ENCODE data around the gene SLC24A4.

The SLC24A4 gene

GRCh38 chr14:92475037-92475436, 152.1 kb downstream of the SLC24A4 start:
- DNase-seq (ENCODE audit: insufficient read length), result no peak
- FAIRE-seq, result no peak
- TF ChIP-seq POLR2A (IDR thresholded peaks at IDR 0.05; ENCODE audit: low read depth, low read length), result no peak

DNA sequence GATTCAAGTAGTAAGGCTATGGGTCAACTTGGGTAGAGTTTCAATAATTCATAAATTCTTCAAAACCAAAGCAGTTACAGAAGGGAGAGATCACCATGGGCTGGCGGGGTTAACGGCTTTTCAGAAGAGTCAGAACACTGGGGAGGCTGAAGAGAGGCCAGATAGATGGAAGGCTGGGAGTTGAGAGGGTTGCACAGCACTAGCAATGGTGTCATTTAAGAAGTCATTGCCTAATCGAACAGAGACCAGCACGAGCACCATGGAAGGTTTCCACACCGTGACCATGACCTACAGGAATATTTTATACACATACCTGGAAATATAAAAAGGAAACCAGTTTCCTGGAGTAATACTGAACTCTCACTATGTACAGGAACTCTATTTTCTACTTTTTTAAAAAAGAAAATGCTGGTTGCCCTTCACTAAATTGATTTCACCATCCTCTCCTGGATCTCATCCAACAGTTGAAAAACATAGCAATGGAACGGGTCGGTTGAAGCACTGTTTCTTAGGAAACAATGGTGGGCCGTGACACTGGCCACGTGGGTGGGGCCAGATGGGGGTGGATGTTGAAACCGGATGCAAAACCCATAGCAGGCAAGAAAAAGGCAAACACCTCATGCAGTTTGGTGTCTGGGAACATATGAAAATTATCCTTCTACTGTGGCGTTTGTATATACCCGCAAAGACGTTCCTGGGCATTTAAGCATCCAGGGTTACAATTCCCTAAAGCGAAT, 152.7 kb downstream of the SLC24A4 start:
- DNase-seq (ENCODE audit: insufficient read length) (no peak), FAIRE-seq (no peak)

GRCh38 chr14:92480856-92481255, 157.9 kb downstream of the SLC24A4 start:
- DNase-seq (ENCODE audit: insufficient read length) (no peak), FAIRE-seq (no peak)
- TF ChIP-seq TAF1 (IDR thresholded peaks at IDR 0.05; ENCODE audit: borderline replicate concordance, low read depth, low read length), result no peak
- TF ChIP-seq POLR2AphosphoS5 (IDR thresholded peaks at IDR 0.05; ENCODE audit: low read depth, low read length), result no peak
- no peak for TF ChIP-seq POLR2A (IDR thresholded peaks at IDR 0.05; ENCODE audit: low read depth, low read length)

More for the DNA sequence above, 152.7 kb downstream of the SLC24A4 start:
- no peak for TF ChIP-seq POLR2AphosphoS5 (IDR thresholded peaks at IDR 0.05; ENCODE audit: low read depth, low read length)
- TF ChIP-seq TAF1 (IDR thresholded peaks at IDR 0.05; ENCODE audit: borderline replicate concordance, low read depth, low read length), result no peak
- no peak for TF ChIP-seq POLR2A (IDR thresholded peaks at IDR 0.05; ENCODE audit: low read depth, low read length)

- DNase-seq (ENCODE audit: insufficient read length) (no peak), FAIRE-seq (no peak)
- TF ChIP-seq TAF1 (IDR thresholded peaks at IDR 0.05; ENCODE audit: borderline replicate concordance, low read depth, low read length), result no peak
- TF ChIP-seq POLR2A (IDR thresholded peaks at IDR 0.05; ENCODE audit: low read depth, low read length), result no peak
- no peak for TF ChIP-seq POLR2AphosphoS5 (IDR thresholded peaks at IDR 0.05; ENCODE audit: low read depth, low read length)
Measured at GRCh38 chr14:92481386-92481785, 158.4 kb downstream of the SLC24A4 start.

GRCh38 chr14:92481811-92482555, 159.0 kb downstream of the SLC24A4 start:
- TF ChIP-seq TAF1 (IDR thresholded peaks at IDR 0.05; ENCODE audit: borderline replicate concordance, low read depth, low read length), result no peak
- no peak for TF ChIP-seq POLR2A (IDR thresholded peaks at IDR 0.05; ENCODE audit: low read depth, low read length)
- TF ChIP-seq POLR2AphosphoS5 (IDR thresholded peaks at IDR 0.05; ENCODE audit: low read depth, low read length), result no peak
- no peak for FAIRE-seq
- no peak for DNase-seq (ENCODE audit: insufficient read length)

GRCh38 chr14:92482621-92483319, 159.8 kb downstream of the SLC24A4 start:
- FAIRE-seq (no peak), DNase-seq (ENCODE audit: insufficient read length) (no peak)

GRCh38 chr14:92484132-92484823, 161.3 kb downstream of the SLC24A4 start:
- DNase-seq (ENCODE audit: insufficient read length) (no peak), FAIRE-seq (no peak)
- TF ChIP-seq POLR2AphosphoS5 (IDR thresholded peaks at IDR 0.05; ENCODE audit: low read depth, low read length) (no peak), POLR2A (IDR thresholded peaks at IDR 0.05; ENCODE audit: low read depth, low read length) (no peak), TAF1 (IDR thresholded peaks at IDR 0.05; ENCODE audit: borderline replicate concordance, low read depth, low read length) (no peak)

More at GRCh38 chr14:92482621-92483319, 159.8 kb downstream of the SLC24A4 start:
- TF ChIP-seq TAF1 (IDR thresholded peaks at IDR 0.05; ENCODE audit: borderline replicate concordance, low read depth, low read length), result no peak
- no peak for TF ChIP-seq POLR2A (IDR thresholded peaks at IDR 0.05; ENCODE audit: low read depth, low read length)
- TF ChIP-seq POLR2AphosphoS5 (IDR thresholded peaks at IDR 0.05; ENCODE audit: low read depth, low read length), result no peak

GRCh38 chr14:92486881-92487280, 163.9 kb downstream of the SLC24A4 start:
- FAIRE-seq, result no peak
- no peak for TF ChIP-seq POLR2A (IDR thresholded peaks at IDR 0.05; ENCODE audit: low read depth, low read length)
- no peak for TF ChIP-seq TAF1 (IDR thresholded peaks at IDR 0.05; ENCODE audit: borderline replicate concordance, low read depth, low read length)
- no peak for TF ChIP-seq POLR2AphosphoS5 (IDR thresholded peaks at IDR 0.05; ENCODE audit: low read depth, low read length)
- DNase-seq (ENCODE audit: insufficient read length), result no peak

GRCh38 chr14:92487513-92488133, 164.7 kb downstream of the SLC24A4 start:
- no peak for FAIRE-seq
- no peak for DNase-seq (ENCODE audit: insufficient read length)

DNA sequence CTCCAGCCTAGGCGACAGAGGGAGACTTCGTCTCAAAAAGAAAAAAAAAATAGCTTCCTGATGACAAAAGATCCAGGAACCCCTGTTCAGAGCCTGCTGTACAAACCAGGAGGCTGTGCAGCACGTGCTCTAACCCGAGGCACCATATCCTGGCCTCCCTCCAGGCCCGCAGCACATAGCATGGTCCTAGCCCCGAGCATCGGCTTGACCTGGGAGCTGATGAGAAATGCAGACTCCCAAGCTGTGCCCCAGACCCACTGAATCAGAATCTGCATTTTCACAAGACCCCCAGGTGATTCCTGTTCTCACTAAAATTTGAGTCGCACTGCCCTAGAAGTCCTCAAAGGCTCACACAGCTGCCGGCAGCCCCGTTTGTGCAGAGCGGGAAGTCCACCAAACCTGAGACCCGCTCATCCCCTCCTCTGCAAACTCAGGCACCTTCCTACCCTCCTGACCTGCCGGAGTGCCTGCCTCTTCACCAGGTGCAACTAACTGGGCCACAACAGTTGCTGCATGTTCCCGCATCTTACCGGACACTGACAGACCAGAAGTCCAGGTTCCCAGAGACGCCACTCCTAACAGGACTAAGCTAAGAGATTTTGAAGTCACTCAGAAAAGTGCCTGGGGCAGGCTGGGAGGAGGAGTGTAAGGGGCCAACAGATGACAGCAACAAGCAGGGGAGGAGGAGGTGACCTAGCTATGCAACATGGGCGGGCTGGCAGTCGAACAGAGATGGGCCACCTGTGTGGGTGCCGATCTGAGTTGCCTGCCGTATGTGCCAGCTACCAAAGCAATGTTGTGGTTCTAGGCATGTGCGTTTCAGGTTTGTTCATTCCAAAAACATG, 166.7 kb downstream of the SLC24A4 start:
- DNase-seq (ENCODE audit: insufficient read length), result no peak
- TF ChIP-seq TAF1 (IDR thresholded peaks at IDR 0.05; ENCODE audit: borderline replicate concordance, low read depth, low read length) (no peak), POLR2A (IDR thresholded peaks at IDR 0.05; ENCODE audit: low read depth, low read length) (no peak), POLR2AphosphoS5 (IDR thresholded peaks at IDR 0.05; ENCODE audit: low read depth, low read length) (no peak)
- no peak for FAIRE-seq

More at GRCh38 chr14:92487513-92488133, 164.7 kb downstream of the SLC24A4 start:
- TF ChIP-seq POLR2AphosphoS5 (IDR thresholded peaks at IDR 0.05; ENCODE audit: low read depth, low read length), result no peak
- TF ChIP-seq TAF1 (IDR thresholded peaks at IDR 0.05; ENCODE audit: borderline replicate concordance, low read depth, low read length), result no peak
- TF ChIP-seq POLR2A (IDR thresholded peaks at IDR 0.05; ENCODE audit: low read depth, low read length), result no peak

Data from GM12892 (cell line).